Neural progenitor cell (in vitro differentiated cells): Measurements from ENCODE around the gene SMARCA1.

Experiments
- EZH2 ChIP-seq: fragments of 200-600 bp; sonication (generic); IDR thresholded peaks from 2 replicates; pipeline ENCODE4 v1.6.1; 2017; ENCODE audit warnings: antibody characterized with exemption, mild to moderate bottlenecking, moderate library complexity
- TF ChIP-seq, protein P1 (sequence below): fragments of 200-600 bp; sonication (generic); IDR thresholded peaks from 2 replicates; pipeline ENCODE4 v1.5.1; 2017; ENCODE audit warnings: antibody characterized with exemption, mild to moderate bottlenecking

DNA sequence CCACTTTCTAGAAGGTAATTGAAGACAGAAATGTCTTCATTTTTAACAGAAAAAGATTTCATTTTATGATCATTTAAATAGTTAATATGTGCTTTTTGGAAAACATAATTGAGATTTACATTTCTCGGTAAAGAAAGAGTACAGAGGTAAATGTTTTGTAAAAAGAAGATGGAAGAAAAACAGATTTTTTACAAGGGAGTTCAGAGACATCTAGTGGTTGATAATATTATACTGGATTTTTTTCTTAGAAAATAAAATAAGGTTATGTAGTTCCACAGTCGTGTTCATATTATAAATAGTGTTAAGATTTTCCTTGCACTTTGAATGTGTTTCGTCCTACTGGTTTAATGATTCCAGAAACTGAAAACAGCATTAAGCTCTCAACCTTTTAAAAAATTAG, 60.6 kb downstream of the SMARCA1 start:
- no peak for TF ChIP-seq EZH2
- TF ChIP-seq, protein P1, sequence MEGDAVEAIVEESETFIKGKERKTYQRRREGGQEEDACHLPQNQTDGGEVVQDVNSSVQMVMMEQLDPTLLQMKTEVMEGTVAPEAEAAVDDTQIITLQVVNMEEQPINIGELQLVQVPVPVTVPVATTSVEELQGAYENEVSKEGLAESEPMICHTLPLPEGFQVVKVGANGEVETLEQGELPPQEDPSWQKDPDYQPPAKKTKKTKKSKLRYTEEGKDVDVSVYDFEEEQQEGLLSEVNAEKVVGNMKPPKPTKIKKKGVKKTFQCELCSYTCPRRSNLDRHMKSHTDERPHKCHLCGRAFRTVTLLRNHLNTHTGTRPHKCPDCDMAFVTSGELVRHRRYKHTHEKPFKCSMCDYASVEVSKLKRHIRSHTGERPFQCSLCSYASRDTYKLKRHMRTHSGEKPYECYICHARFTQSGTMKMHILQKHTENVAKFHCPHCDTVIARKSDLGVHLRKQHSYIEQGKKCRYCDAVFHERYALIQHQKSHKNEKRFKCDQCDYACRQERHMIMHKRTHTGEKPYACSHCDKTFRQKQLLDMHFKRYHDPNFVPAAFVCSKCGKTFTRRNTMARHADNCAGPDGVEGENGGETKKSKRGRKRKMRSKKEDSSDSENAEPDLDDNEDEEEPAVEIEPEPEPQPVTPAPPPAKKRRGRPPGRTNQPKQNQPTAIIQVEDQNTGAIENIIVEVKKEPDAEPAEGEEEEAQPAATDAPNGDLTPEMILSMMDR = peak; percentile 31
